H1 (cell line): ENCODE data around the gene TRDMT1. TPM values are rescaled to one million over a fixed set of nuclear protein-coding genes. Genes with fewer than 3 reads are reported as not detected.

Source experiments
- ASH2L ChIP-seq: fragments of 200-600, 300-600 bp; sonication (generic); IDR thresholded peaks from one replicate; pipeline ENCODE4 v1.7.1; 2017; ENCODE audit warnings: low read length
- CTCF ChIP-seq, 3 experiments: IDR thresholded peaks; 1 replicate in 2 of 3; 2 replicates in 1 of 3; pipeline versions ENCODE4 v1.5.1 to v1.6.1; 2011; ENCODE audit warnings: low read length in 3 of 3, mild to moderate bottlenecking in 3 of 3, inconsistent platforms in 2 of 3, low read depth in 1 of 3, moderate library complexity in 1 of 3; ENCODE audit not compliant: insufficient read depth in 1 of 3; ENCODE audit errors: control extremely low read depth in 1 of 3
- EP300 ChIP-seq, 2 experiments: IDR thresholded peaks; 1 replicate in 1 of 2; 2 replicates in 1 of 2; pipeline ENCODE4 v1.6.1; 2011 to 2012; ENCODE audit warnings: low read depth in 2 of 2, low read length in 2 of 2, mild to moderate bottlenecking in 2 of 2, borderline replicate concordance in 1 of 2, inconsistent platforms in 1 of 2, moderate library complexity in 1 of 2
- SP4 ChIP-seq: IDR thresholded peaks from 2 replicates; pipeline ENCODE4 v1.6.1; 2012; ENCODE audit warnings: low read length, inconsistent platforms
- TBP ChIP-seq: IDR thresholded peaks from 2 replicates; pipeline ENCODE4 v1.6.1; 2011; ENCODE audit warnings: low read depth, low read length, improper control_type of control experiment
- polyA plus RNA-seq, 7 experiments: library from polyadenylated mRNA; depleted of rRNA in 3 of 7; stranded (reverse) in 5 of 7; unstranded in 2 of 7; fragments of >200 nt in 5 of 7; fragments of 200-250 nt in 2 of 7; gene quantifications; 1 replicate in 5 of 7; 2 replicates in 1 of 7; 4 replicates in 1 of 7; pipeline versions ENCODE4 v1.2.1 to v1.2.3, GENCODE V29; 2011 to 2013; ENCODE audit warnings: missing spikeins in 2 of 7, mixed read lengths in 2 of 7
- total RNA-seq: library from RNA; stranded (reverse); fragmentation: NEBNext Ultra II Directional; extraction: Animal tissue kit (Norgen Biotek cat#: 25700); gene quantifications from 2 replicates; pipeline ENCODE4 v1.2.1, GENCODE V29; 2021

TRDMT1 gene
- total and polyA plus RNA-seq, 2 of the 8 experiments (the other 6 are each of a cell fraction or from before 2014, with no cell fraction given), result 7.4 to 21.4 TPM

GRCh38 chr10:17183110-17183509 is 18.4 kb downstream of the TRDMT1 start (continued):
- no peak for TF ChIP-seq CTCF (IDR thresholded peaks at IDR 0.05; ENCODE audit: control extremely low read depth in 1 of 3, insufficient read depth in 1 of 3, low read depth in 1 of 3, low read length in 3 of 3)
- no peak for TF ChIP-seq EP300 (IDR thresholded peaks at IDR 0.05; ENCODE audit: borderline replicate concordance in 1 of 2, low read depth in 2 of 2, low read length in 2 of 2)
- TF ChIP-seq ASH2L, result no peak
- TF ChIP-seq TBP, result no peak
- no peak for TF ChIP-seq SP4
